Adrenal gland (tissue), 5 donors: ENCODE results near the gene SRM.

Source experiments
- CTCF ChIP-seq, 6 experiments: fragments of 450-650 bp in 4 of 6; fragments of 200-600 bp in 2 of 6; sonication (generic) in 1 of 6; IDR thresholded peaks; 1 replicate in 5 of 6; 2 replicates in 1 of 6; pipeline versions ENCODE4 v1.5.1 to v1.8.0; 2016 to 2021; ENCODE audit warnings: antibody characterized with exemption in 6 of 6, mild to moderate bottlenecking in 2 of 6, moderate library complexity in 1 of 6
- POLR2A ChIP-seq, 2 donors: fragments of 450-650 bp; IDR thresholded peaks; one replicate each; pipeline ENCODE4 v1.6.1; 2017; ENCODE audit warnings: antibody characterized with exemption in 2 of 2, mild to moderate bottlenecking in 2 of 2, moderate library complexity in 1 of 2
- donor health status: DM: no; HTN: no; CAD: no.

GRCh38 chr1:11013160-11013531 is 46.7 kb downstream of the SRM start:
- TF ChIP-seq CTCF (IDR thresholded peaks at IDR 0.05) (no peak), POLR2A (IDR thresholded peaks at IDR 0.05) (no peak)
